Measurements from ENCODE around the gene VWDE. TPM values are rescaled to one million over a fixed set of nuclear protein-coding genes. Genes with fewer than 3 reads are reported as not detected.
A peak's percentile ranks its signal among the peaks of the same experiment; 100 is the strongest.

The VWDE gene
- total and polyA plus RNA-seq, 2 of the 8 experiments (the other 6 are each of a cell fraction or from before 2014, with no cell fraction given) = 11.0 to 21.2 TPM

DNA sequence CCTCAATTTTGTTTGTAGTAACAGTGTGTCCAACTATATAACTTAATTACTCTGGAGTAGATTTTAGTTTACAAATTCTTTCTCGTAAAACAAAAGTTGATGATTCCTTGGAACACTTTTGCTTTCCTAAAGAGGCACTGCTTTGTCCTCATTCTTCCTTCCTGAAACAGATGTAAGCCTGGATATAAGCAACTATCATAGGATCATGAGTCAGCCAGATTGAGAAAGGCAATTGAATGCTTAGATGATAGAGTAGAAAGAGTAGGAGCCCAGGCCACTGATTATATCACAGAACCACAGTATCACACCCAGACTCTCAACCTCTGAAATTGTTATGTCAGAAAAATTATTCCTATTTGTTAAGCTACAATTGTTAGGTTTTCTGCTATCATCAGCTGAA is 122.6 kb downstream of the VWDE start:
- Histone ChIP-seq H2BK12ac (ENCODE audit: low read depth, low read length) (no peak overlapping the region), H3K27ac (ENCODE audit: low read depth, low read length) (no peak overlapping the region)
- POLR2A ChIA-PET (ENCODE audit: partially characterized antibody) = no interaction called here

More for the DNA sequence above, 122.6 kb downstream of the VWDE start:
- no peak overlapping the region for H4K8ac ChIP-seq (ENCODE audit: extremely low read depth, insufficient read depth, low read length)
- H4K20me1 ChIP-seq (replicated peaks in 1 of 2; ENCODE audit: control insufficient read depth in 1 of 2, insufficient read depth in 2 of 2, low read length in 2 of 2) = no peaks in the 10 kb centered on the region
- H3K4me2 ChIP-seq (ENCODE audit: insufficient read depth in 1 of 2, low read depth in 2 of 2, low read length in 2 of 2) = no peak overlapping the region
- no peak overlapping the region for H3K18ac ChIP-seq (ENCODE audit: extremely low read depth, low read length)
- H3K56ac ChIP-seq (replicated peaks; ENCODE audit: insufficient read length, low read depth, low read length) = no peak overlapping the region
- no peaks in the 10 kb centered on the region for H3K4me1 ChIP-seq (replicated peaks in 1 of 4; ENCODE audit: control insufficient read depth in 3 of 4, insufficient read depth in 4 of 4, low read length in 3 of 4)
- H3K23ac ChIP-seq (ENCODE audit: insufficient read length) = no peak overlapping the region
- no peak overlapping the region for H2BK5ac ChIP-seq (ENCODE audit: low read depth, low read length)
- no peak overlapping the region for H2BK120ac ChIP-seq (replicated peaks; ENCODE audit: low read depth, low read length)
- no peak overlapping the region for H3K4me3 ChIP-seq (ENCODE audit: extremely low read depth in 1 of 4, insufficient read depth in 2 of 4, low read depth in 3 of 4, low read length in 4 of 4)
- H2AFZ ChIP-seq (ENCODE audit: low read length) = peak overlapping the region; percentile 48; the same call in 1 of the 2 replicates
- no peaks in the 10 kb centered on the region for H3K9me3 ChIP-seq (ENCODE audit: insufficient read depth in 2 of 2, low read depth in 1 of 2, low read length in 1 of 2)
- H3K36me3 ChIP-seq (ENCODE audit: control insufficient read depth in 2 of 4, insufficient read depth in 4 of 4, low read length in 3 of 4) = no peaks in the 10 kb centered on the region; a peak in 1 of 8 replicates
- no peaks in the 10 kb centered on the region for H3K27me3 ChIP-seq (replicated peaks in 1 of 4; ENCODE audit: control insufficient read depth in 3 of 4, extremely low read depth in 1 of 4, insufficient read depth in 3 of 4, low read length in 3 of 4)
- no peak overlapping the region for H3K14ac ChIP-seq (ENCODE audit: insufficient read length)
- H3K79me2 ChIP-seq (ENCODE audit: control insufficient read depth in 1 of 2, insufficient read depth in 2 of 2, low read length in 2 of 2) = no peaks in the 10 kb centered on the region
- H3K4ac ChIP-seq (replicated peaks; ENCODE audit: insufficient read length, low read depth, low read length) = no peak overlapping the region
- no peak overlapping the region for H2BK15ac ChIP-seq (ENCODE audit: low read length)
- CTCF ChIA-PET (ENCODE audit: partially characterized antibody) = interaction anchor here (1.9 kb wide), 1 partner anchor 12 kb away, joined by 6 read pairs; no protein-coding TSS in a partner anchor
- no peak overlapping the region for H2BK20ac ChIP-seq (ENCODE audit: low read length)
- 86% methylated on average over 1 of the region's 1 CpG; no CpG with 5 or more reads in 1 of the 2 experiments for WGBS, 2 experiments (ENCODE audit: extremely low coverage in 1 of 2, insufficient coverage in 1 of 2, insufficient read length in 1 of 2, insufficient replicate concordance in 2 of 2, low coverage in 1 of 2, low lambda C conversion rate in 2 of 2, missing lambda C conversion rate in 1 of 2)
- no peak overlapping the region for H3K9ac ChIP-seq (replicated peaks in 1 of 4; ENCODE audit: extremely low read depth in 1 of 4, low read depth in 3 of 4, low read length in 3 of 4)
- FAIRE-seq (no peak), DNase-seq (ENCODE audit: low read depth in 1 of 2, low spot score in 2 of 2) (no peak)
- no peak overlapping the region for H2AK5ac ChIP-seq (ENCODE audit: low read depth, low read length)
- H4K91ac ChIP-seq (replicated peaks; ENCODE audit: insufficient read length, low read length) = no peak overlapping the region
- no peak for TF ChIP-seq PHF8 (conservative IDR thresholded peaks at IDR 0.05; ENCODE audit: low read depth, low read length)
- TF ChIP-seq SRF (IDR thresholded peaks at IDR 0.05; ENCODE audit: low read depth, low read length) = no peak
- no peak for TF ChIP-seq KDM5A (IDR thresholded peaks at IDR 0.05; ENCODE audit: low read length)
- no peak for TF ChIP-seq SIX5 (IDR thresholded peaks at IDR 0.05; ENCODE audit: low read depth, low read length)
- TF ChIP-seq NRF1 (IDR thresholded peaks at IDR 0.05; ENCODE audit: low read depth, low read length) = no peak
- no peak for TF ChIP-seq CHD1 (IDR thresholded peaks at IDR 0.05; ENCODE audit: low read depth, low read length)
- no peak for TF ChIP-seq BACH1 (IDR thresholded peaks at IDR 0.05; ENCODE audit: low read length)
- no peak for TF ChIP-seq CTBP2 (IDR thresholded peaks at IDR 0.05; ENCODE audit: borderline replicate concordance, insufficient read depth, insufficient read length, low read length)
- no peak for TF ChIP-seq SP1 (IDR thresholded peaks at IDR 0.05; ENCODE audit: low read depth, low read length)
- TF ChIP-seq RBBP5 (IDR thresholded peaks at IDR 0.05; ENCODE audit: borderline replicate concordance, low read depth, low read length) = no peak
- no peak for TF ChIP-seq GTF2F1 (IDR thresholded peaks at IDR 0.05; ENCODE audit: borderline replicate concordance, low read depth, low read length)
- TF ChIP-seq BCL11A (IDR thresholded peaks at IDR 0.05; ENCODE audit: low read depth in 2 of 2, low read length in 2 of 2) = no peak
- TF ChIP-seq ZNF274 (IDR thresholded peaks at IDR 0.05; ENCODE audit: borderline replicate concordance, extremely low read depth, low read length) = no peak
- no peak for TF ChIP-seq KDM4A (IDR thresholded peaks at IDR 0.05; ENCODE audit: low read depth, low read length, severe bottlenecking)
- TF ChIP-seq, protein P1, sequence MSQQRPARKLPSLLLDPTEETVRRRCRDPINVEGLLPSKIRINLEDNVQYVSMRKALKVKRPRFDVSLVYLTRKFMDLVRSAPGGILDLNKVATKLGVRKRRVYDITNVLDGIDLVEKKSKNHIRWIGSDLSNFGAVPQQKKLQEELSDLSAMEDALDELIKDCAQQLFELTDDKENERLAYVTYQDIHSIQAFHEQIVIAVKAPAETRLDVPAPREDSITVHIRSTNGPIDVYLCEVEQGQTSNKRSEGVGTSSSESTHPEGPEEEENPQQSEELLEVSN (IDR thresholded peaks at IDR 0.05) = no peak
- no peaks in the 10 kb centered on the region for H3K23me2 ChIP-seq (ENCODE audit: low read depth, low read length)
- no peak overlapping the region for H4K5ac ChIP-seq (ENCODE audit: insufficient read length, low read depth, low read length)
- no peaks in the 10 kb centered on the region for H3K79me1 ChIP-seq (ENCODE audit: low read depth, low read length)

Measured in H1 (cell line).